Neural progenitor cell (in vitro differentiated cells): ENCODE measurements around the gene ATP10B.

ENCODE experiments used
- EZH2 ChIP-seq: fragments of 200-600 bp; sonication (generic); IDR thresholded peaks from 2 replicates; pipeline ENCODE4 v1.6.1; 2017; ENCODE audit warnings: antibody characterized with exemption, mild to moderate bottlenecking, moderate library complexity
- TF ChIP-seq, protein P1 (sequence below): fragments of 200-600 bp; sonication (generic); IDR thresholded peaks from 2 replicates; pipeline ENCODE4 v1.5.1; 2017; ENCODE audit warnings: antibody characterized with exemption, mild to moderate bottlenecking

DNA sequence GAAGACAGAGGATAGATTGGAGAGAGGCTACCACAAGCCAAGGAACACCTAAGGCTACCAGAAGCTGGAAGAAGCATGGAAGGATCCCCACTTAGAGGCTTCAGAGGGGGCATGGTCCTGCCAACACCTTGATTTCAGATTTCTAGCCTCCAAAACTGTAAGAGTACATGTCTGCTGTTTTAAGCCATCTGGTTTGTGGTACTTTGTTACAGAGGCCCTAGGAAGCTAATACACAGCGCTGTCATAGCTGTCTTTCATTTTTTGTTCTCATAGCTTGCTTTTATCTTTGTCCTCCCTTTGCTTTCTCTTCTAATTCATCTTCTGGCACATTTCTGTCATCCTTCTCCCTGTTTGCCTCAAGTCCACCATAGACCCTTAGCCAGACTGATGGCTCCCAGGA is 104.5 kb downstream of the ATP10B start:
- TF ChIP-seq, protein P1, sequence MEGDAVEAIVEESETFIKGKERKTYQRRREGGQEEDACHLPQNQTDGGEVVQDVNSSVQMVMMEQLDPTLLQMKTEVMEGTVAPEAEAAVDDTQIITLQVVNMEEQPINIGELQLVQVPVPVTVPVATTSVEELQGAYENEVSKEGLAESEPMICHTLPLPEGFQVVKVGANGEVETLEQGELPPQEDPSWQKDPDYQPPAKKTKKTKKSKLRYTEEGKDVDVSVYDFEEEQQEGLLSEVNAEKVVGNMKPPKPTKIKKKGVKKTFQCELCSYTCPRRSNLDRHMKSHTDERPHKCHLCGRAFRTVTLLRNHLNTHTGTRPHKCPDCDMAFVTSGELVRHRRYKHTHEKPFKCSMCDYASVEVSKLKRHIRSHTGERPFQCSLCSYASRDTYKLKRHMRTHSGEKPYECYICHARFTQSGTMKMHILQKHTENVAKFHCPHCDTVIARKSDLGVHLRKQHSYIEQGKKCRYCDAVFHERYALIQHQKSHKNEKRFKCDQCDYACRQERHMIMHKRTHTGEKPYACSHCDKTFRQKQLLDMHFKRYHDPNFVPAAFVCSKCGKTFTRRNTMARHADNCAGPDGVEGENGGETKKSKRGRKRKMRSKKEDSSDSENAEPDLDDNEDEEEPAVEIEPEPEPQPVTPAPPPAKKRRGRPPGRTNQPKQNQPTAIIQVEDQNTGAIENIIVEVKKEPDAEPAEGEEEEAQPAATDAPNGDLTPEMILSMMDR: no peak
- no peak for TF ChIP-seq EZH2
